GM19351 (cell line): ENCODE data around the gene ACACB.

Source experiments
- ATAC-seq: cut with Tn5 transposase; IDR thresholded peaks from one replicate; pipeline ENCODE4 v1.9.1; 2021; ENCODE audit warnings: mild to moderate bottlenecking, moderate library complexity; ENCODE audit not compliant: unreplicated experiment

The ACACB gene

DNA sequence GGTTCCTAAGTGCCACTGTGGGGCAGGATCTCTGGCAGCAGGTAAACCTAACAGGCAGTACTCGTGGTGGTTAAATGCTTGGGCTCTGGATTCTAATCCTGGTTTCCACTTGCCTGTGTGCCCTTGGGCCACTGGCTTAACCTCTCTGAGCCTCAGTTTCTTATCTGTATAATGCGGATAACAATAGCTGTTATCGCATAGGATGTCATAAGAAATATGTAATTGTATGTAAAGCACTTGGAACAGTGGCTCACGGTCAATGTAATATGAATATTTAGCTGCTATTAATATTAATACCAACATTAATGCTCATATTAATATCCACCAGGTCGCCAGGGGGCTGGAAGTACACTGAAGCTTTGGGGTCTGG lies 175.9 kb downstream of the ACACB start:
- ATAC-seq = no peak

- ATAC-seq = no peak
These were observed 176.7 kb downstream of the ACACB start for GRCh38 chr12:109293106-109293505.

- no peak for ATAC-seq
These were observed 178.0 kb downstream of the ACACB start for GRCh38 chr12:109294286-109294796.

- no peak for ATAC-seq
These were observed 179.5 kb downstream of the ACACB start for GRCh38 chr12:109295764-109296425.

- no peak for ATAC-seq
These were observed 180.0 kb downstream of the ACACB start for GRCh38 chr12:109296431-109296830.

- no peak for ATAC-seq
These were observed 183.5 kb downstream of the ACACB start for GRCh38 chr12:109299849-109300248.

DNA sequence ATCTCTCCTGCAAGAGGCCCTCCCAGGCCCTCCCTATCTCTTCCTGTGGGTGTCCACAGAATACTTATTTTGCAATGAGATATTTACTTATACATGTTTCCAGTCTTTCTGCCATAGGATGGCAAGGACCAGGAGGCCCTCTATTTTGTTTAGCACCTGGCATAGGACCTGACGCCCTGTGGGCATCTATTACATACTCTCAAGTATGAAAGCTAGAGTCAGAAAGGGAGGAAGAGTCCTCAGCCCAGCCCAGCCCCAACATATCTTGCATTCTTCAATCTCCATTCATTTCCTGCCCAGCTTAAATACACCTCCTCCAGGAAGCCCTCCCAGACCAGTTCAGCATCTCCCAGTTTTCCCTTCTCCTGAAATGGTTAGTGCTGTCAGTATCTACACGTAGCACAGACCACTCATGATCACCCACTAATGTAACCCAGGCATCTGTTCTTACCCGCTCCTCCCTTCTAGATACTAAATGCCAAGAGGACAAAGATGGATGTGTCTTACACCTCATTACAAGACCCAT lies 185.3 kb downstream of the ACACB start:
- no peak for ATAC-seq

- ATAC-seq = no peak
These were observed 186.0 kb downstream of the ACACB start for GRCh38 chr12:109302358-109302757.

GRCh38 chr12:109302770-109303169 lies 186.4 kb downstream of the ACACB start:
- no peak for ATAC-seq

- no peak for ATAC-seq
These were observed 188.1 kb downstream of the ACACB start for GRCh38 chr12:109304485-109304884.

DNA sequence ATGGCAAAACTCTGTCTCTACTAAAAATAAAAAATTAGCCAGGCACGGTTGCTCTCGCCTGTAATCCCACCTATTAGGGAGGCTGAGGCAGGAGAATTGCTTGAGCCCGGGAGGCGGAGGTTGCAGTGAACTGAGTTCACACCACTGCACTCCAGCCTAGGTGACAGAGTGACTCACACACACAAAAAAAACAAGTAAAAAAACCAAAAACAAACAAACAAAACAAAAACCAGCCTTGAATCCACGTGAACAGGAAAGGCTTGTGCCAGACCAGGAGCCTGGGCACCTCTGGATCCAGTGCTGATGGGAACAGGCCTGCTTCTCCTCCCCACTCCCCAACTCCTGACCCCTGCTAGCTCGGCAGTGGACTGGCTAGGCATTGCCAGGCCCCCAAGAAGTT lies 189.2 kb downstream of the ACACB start:
- ATAC-seq = no peak

- ATAC-seq = no peak
These were observed 190.7 kb downstream of the ACACB start for GRCh38 chr12:109307051-109307450.

- ATAC-seq = no peak
These were observed 192.4 kb downstream of the ACACB start, which contains the start of gene FOXN4 for GRCh38 chr12:109308534-109309380. Gene FOXN4, minus strand, starts transcription at chr12:109309284. Its CDS starts 963 bp downstream, at chr12:109308321.

DNA sequence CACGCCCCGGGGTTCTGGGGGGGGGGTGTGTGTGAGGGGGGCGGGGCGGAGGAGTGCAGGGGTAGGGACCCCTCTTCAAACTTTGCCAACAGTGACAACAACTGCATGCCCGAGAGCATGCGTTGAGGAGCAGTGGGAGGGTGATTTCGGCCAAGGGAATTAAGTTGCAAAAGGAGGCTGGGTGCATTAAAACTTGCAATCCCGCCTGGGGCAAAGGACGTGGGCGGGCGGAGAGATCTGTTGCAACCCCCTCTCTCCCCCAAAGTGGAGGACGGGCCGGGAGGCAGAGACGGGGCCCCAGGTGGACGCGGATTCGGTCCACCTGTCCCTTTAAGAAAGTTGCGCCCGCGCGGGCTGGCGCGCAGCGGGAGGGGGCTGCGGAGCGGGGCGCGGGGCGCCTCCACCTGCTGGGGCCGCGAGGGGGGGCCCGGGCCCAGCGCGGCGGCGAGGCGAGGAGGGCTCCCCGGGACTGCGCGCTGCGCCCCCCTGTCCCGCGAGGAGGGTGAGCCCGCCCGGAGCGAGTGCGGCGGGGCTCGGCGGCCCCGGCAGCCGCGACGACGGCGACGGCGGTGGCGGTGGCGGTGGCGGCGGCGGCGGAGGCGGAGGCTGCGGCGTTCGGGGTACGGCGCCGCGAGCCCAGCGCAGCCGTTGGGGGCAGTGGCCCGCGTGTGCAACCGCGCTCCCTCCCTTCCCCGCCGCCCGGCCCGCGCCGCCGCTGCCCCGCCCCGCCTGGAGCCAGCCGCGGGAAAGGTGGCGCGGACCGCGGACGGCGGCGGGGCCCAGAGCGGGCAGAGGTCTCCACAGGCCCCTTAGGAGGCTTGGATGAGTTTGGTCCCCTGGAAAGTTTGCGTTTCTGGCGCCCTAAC lies 193.2 kb downstream of the ACACB start:
- ATAC-seq = no peak

DNA sequence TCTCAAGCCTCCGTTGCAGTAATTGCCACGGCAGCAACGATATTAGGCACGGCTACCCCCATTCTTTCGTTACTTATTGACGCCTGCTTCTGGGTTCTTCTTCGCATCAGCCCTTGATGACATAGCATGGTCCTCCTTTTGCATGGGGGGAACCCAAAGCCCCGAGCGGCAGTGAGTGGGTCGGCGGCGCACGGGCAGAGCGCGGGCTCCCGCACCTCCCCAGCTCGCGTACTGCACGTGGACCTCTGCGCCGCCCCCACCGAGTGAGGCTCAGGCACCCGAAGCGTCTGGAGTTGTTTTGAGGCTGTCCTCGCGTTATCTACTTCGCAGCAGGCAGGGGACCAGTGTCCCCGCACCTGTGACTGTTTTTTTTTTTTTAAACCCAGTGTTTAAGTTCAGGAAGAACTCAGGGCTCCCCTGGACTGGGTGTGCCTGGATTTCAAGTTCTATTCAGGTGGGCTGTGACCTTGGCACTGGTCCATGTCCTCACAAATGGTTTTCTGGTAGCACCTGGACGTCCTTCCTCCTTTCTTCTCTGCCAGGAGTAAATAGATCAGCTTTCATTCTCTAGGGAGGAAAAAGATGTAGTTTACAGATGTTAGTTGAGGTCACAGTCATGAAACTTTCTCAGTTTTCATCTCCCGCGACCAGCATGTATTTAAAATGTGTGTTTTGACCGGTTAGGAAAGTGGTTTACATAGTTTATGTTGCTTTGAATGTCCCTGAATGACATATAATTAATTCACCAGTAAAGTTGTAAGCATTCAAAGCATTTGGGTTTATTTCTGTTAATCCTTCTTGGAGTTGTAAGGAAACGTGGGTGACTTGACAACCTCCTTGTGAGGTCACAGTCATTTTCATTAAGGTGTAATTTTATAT lies 194.1 kb downstream of the ACACB start:
- no peak for ATAC-seq
